BE2C (cell line): ENCODE results near the gene STX17.

ENCODE experiments used
- DNase-seq: peaks from one replicate; pipeline ENCODE4 v3.0.0-alpha.2; 2020
- H3K27me3 ChIP-seq: fragments of 250-450 bp; sonication (Bioruptor Pico); 2 replicates; pipeline ENCODE4 v1.5.1; 2020; ENCODE audit warnings: mild to moderate bottlenecking
- H3K36me3 ChIP-seq: fragments of 250-450 bp; sonication (Bioruptor Pico); 2 replicates; pipeline ENCODE4 v1.5.1; 2020; ENCODE audit warnings: mild to moderate bottlenecking
- H3K4me1 ChIP-seq: fragments of 250-450 bp; sonication (Bioruptor Pico); 2 replicates; pipeline ENCODE4 v1.5.1; 2020
- H3K4me3 ChIP-seq: 2 replicates; pipeline ENCODE4 v1.5.1; 2011; ENCODE audit warnings: low read depth, low read length
- H3K9me3 ChIP-seq: fragments of 250-450 bp; sonication (Bioruptor Pico); 2 replicates; pipeline ENCODE4 v1.5.1; 2020
- CTCF ChIP-seq: IDR thresholded peaks from 2 replicates; pipeline ENCODE4 v1.5.1; 2012; ENCODE audit warnings: mild to moderate bottlenecking, low read depth, low read length

The STX17 gene

DNA sequence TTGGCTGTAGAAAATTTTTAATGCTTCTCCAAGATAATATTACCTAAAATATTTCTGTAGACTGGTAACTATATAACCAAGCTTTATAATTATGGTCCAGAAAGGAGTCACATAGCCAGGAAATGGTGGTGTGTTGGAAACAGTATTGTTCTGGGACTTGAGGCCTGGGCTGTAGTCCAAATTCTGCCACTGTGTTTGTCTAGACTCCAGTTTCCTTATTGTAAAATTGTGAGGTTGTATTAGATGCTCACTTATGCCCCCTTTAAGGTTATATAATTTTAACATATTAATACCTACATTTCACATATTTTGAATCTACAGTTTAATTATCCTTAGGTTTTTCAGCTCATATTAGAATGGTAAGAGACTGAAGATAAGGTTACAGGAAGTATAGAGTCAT, 42.4 kb downstream of the STX17 start:
- Histone ChIP-seq H3K4me1 (no peaks in the 10 kb centered on the region), H3K27me3 (no peaks in the 10 kb centered on the region), H3K4me3 (no peak overlapping the region), H3K9me3 (no peaks in the 10 kb centered on the region), H3K36me3 (no peaks in the 10 kb centered on the region; the same call in 1 of the 2 replicates)
- DNase-seq: no peak
- no peak for TF ChIP-seq CTCF

- Histone ChIP-seq H3K4me1 (no peaks in the 10 kb centered on the region), H3K4me3 (no peak overlapping the region), H3K27me3 (no peaks in the 10 kb centered on the region), H3K9me3 (no peaks in the 10 kb centered on the region), H3K36me3 (no peaks in the 10 kb centered on the region; the same call in 1 of the 2 replicates)
- no peak for TF ChIP-seq CTCF
- DNase-seq: no peak
Observed at GRCh38 chr9:99953861-99954507, 47.5 kb downstream of the STX17 start.

GRCh38 chr9:99954819-99955218, 48.4 kb downstream of the STX17 start:
- no peak for DNase-seq
- no peaks in the 10 kb centered on the region; the same call in 1 of the 2 replicates for H3K36me3 ChIP-seq
- no peaks in the 10 kb centered on the region for H3K4me1 ChIP-seq
- H3K4me3 ChIP-seq: no peak overlapping the region
- H3K27me3 ChIP-seq: no peaks in the 10 kb centered on the region
- no peak for TF ChIP-seq CTCF
- no peaks in the 10 kb centered on the region for H3K9me3 ChIP-seq

DNA sequence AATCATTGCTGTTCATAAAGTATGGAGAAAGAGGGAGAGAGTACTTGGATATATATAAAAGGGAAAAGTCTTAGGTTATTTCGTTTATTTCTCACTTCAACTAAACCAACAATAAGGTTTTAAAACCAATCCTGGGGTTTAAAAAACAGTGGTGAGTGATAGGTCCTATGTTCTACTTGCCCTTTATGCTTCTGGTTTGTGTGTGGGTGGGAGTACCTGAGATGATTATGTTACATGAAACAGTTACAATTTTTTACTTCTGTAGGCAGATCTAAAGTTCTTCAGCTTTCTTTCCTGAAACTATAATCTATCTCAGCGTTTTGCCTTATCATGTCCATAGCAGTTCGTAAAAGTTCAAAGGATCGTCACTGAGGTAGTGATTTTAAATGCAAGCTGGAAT, 49.2 kb downstream of the STX17 start:
- Histone ChIP-seq H3K36me3 (no peaks in the 10 kb centered on the region; the same call in 1 of the 2 replicates), H3K4me3 (no peak overlapping the region), H3K4me1 (no peaks in the 10 kb centered on the region), H3K9me3 (no peaks in the 10 kb centered on the region), H3K27me3 (no peaks in the 10 kb centered on the region)
- no peak for TF ChIP-seq CTCF
- no peak for DNase-seq

DNA sequence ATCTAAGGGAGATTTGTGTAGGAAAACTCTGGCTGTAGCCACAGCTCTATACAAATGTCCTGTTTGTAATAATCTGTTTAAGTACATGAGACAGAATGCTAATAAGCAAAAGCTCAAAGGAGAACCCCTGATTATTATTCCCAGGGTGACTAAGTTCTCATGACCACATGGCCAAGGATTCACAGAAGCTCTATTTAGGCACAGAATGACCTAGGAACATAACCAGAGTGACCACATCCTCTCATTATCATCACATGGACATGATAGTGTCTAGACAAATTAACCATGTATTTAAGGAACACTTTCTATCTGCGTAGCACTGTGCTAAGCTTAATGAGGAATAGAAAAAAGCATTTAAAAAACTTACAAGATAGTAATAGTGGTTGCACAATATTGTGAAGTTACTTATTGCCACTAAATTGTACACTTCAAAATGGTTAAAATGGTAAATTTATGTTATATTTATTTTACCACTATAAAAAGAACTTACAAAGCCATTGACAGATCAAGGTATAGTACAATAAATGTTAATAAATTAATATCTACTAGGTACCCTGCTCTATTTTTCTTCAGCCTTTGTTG, 56.3 kb downstream of the STX17 start:
- no peak for TF ChIP-seq CTCF
- DNase-seq: no peak

DNA sequence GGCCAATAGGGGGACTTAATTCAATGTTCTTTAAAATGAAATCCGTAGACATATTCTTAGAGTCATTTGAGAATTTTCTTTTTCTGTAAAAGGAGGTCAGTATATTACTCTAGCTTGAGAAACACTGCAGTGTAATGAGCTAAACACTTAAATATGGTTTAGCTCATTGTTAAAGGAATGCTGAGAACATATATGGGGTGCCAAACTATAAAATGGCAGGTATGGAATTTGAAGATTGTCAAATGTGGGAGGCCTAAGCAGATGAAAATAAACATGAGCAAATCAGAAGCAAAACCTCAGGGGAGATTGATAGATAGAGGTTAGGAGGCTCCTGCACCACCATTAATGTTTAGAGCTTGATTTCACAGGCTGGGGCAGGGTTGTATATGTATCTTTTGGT, 57.9 kb downstream of the STX17 start:
- H3K9me3 ChIP-seq: no peaks in the 10 kb centered on the region
- H3K27me3 ChIP-seq: no peaks in the 10 kb centered on the region
- no peak for DNase-seq
- no peak overlapping the region for H3K4me3 ChIP-seq
- peaks cover 2% of the 10 kb centered on the region; the same call in 1 of the 2 replicates for H3K36me3 ChIP-seq
- TF ChIP-seq CTCF: no peak
- H3K4me1 ChIP-seq: no peaks in the 10 kb centered on the region

More for the DNA sequence above, 56.3 kb downstream of the STX17 start:
- Histone ChIP-seq H3K36me3 (no peaks in the 10 kb centered on the region), H3K4me3 (no peak overlapping the region), H3K9me3 (no peaks in the 10 kb centered on the region), H3K27me3 (no peaks in the 10 kb centered on the region), H3K4me1 (no peaks in the 10 kb centered on the region)
